CD4-positive, alpha-beta memory T cell (primary cell): ENCODE data around the gene SYCP3. TPM values are rescaled to one million over a fixed set of nuclear protein-coding genes. Genes with fewer than 3 reads are reported as not detected.

Source experiments
- CTCF ChIA-PET: fragments of 350-600 bp; sonication (Branson Sonifier 250); formaldehyde crosslinking; loops from one replicate; lab custom pipeline; 2021; ENCODE audit warnings: inconsistent platforms; ENCODE audit not compliant: partially characterized antibody; lab: Charles Lee
- POLR2A ChIA-PET: fragments of 350-600 bp; sonication (Branson Sonifier 250); formaldehyde crosslinking; loops from one replicate; lab custom pipeline; 2021; ENCODE audit not compliant: partially characterized antibody; lab: Charles Lee
- DNase-seq, 5 donors: peaks; one replicate each; pipeline versions ENCODE4 v3.0.0 to v3.0.0-alpha.2; 2020 to 2022; ENCODE audit warnings: mixed read lengths in 1 of 5
- H3K27ac ChIP-seq: one replicate; pipeline ENCODE4 v1.7.0; 2013; ENCODE audit warnings: low read depth, low read length
- H3K27me3 ChIP-seq: 2 replicates; pipeline ENCODE4 v1.7.0; 2013; ENCODE audit warnings: mild to moderate bottlenecking, low read length, moderate library complexity; ENCODE audit not compliant: insufficient read depth
- H3K36me3 ChIP-seq: 2 replicates; pipeline ENCODE4 v1.7.0; 2013; ENCODE audit warnings: mild to moderate bottlenecking, low read length, moderate library complexity; ENCODE audit not compliant: insufficient read depth
- H3K4me1 ChIP-seq: 2 replicates; pipeline ENCODE4 v1.7.0; 2013; ENCODE audit warnings: mild to moderate bottlenecking, low read length, moderate library complexity; ENCODE audit not compliant: insufficient read depth
- H3K4me3 ChIP-seq, 2 donors: one replicate each; pipeline ENCODE4 v1.7.0; 2013; ENCODE audit warnings: low read length in 2 of 2, mild to moderate bottlenecking in 1 of 2
- H3K9me3 ChIP-seq, 2 donors: one replicate each; pipeline ENCODE4 v1.7.0; 2013; ENCODE audit warnings: low read length in 2 of 2, control low read depth in 1 of 2; ENCODE audit not compliant: control insufficient read depth in 1 of 2
- H3K27ac Mint-ChIP-seq, 7 donors: one replicate each; pipeline ENCODE4 v1.8.0; 2020 to 2021; ENCODE audit warnings: mixed read lengths in 7 of 7, mild to moderate bottlenecking in 6 of 7, inconsistent platforms in 3 of 7, moderate library complexity in 3 of 7
- H3K27me3 Mint-ChIP-seq, 2 donors: one replicate each; pipeline ENCODE4 v1.8.0; 2020 to 2021; ENCODE audit warnings: mixed read lengths in 2 of 2
- H3K36me3 Mint-ChIP-seq, 2 donors: one replicate each; pipeline ENCODE4 v1.8.0; 2020 to 2021; ENCODE audit warnings: mixed read lengths in 2 of 2, inconsistent platforms in 1 of 2, mild to moderate bottlenecking in 1 of 2
- H3K4me1 Mint-ChIP-seq, 4 donors: one replicate each; pipeline ENCODE4 v1.8.0; 2020 to 2021; ENCODE audit warnings: mixed read lengths in 4 of 4, mild to moderate bottlenecking in 1 of 4
- H3K4me3 Mint-ChIP-seq, 8 donors: one replicate each; pipeline ENCODE4 v1.8.0; 2020 to 2021; ENCODE audit warnings: mixed read lengths in 8 of 8, mild to moderate bottlenecking in 7 of 8, moderate library complexity in 6 of 8, inconsistent platforms in 3 of 8
- H3K9me3 Mint-ChIP-seq, 8 donors: one replicate each; pipeline ENCODE4 v1.8.0; 2020 to 2021; ENCODE audit warnings: mixed read lengths in 8 of 8, mild to moderate bottlenecking in 5 of 8, inconsistent platforms in 3 of 8, moderate library complexity in 1 of 8
- intact Hi-C: fragments of 100-400 bp; cut with micrococcal nuclease; formaldehyde crosslinking; loops from one replicate; pipeline ENCODE4 v1.15.1; 2023
- polyA plus RNA-seq, 2 donors: library from polyadenylated mRNA; unstranded; fragments of 300-500 nt; fragmentation: Illumina TruSeq; gene quantifications; one replicate each; pipeline ENCODE4 v1.2.3, GENCODE V29; 2021
- total RNA-seq, 2 experiments: library from RNA; stranded (reverse); gene quantifications; one replicate each; pipeline ENCODE4 v1.2.3, GENCODE V29; 2021

SYCP3 gene
- total RNA-seq (under 1 TPM; 0.23 to 0.28 TPM), polyA plus RNA-seq (under 1 TPM in 1 of 2 donors, not detected in 1; 0.15 TPM)

DNA sequence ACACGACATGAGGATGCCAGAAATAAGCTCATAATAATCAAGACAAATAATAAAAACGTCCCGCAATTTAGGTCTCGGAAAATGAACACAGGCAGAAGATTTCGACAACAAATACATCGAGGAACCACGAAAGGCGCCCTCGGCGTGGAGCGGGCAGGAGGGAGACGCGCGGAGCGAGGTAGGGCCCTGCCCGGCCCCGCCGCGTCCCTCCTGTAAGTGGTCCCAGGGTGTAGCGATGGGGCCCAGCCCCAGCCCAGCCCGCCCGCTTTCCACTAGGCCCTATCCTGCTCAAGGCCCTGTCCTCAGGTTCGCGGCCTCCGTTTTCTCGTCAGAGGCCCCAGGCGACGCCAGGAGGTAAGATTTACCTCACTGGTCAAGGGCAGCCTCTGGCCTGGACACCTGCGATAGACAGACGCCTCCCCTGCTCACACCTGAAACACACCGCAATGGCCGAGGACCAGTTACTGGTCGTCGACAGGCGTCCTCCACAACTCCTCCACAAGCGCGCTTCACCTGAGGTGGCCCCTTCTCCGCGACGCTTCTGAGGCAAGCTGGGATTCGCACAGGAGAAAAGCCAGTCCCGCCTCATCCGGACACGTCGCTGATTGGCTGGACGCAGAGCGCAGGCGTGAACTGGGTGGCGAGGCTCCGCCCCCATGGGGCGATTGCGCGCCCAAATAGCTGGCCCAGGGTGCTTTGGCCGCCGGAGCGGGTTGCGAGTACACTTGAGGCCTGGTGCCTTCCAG lies at the start of gene SYCP3:
Gene SYCP3, minus strand, starts transcription at position 543 of the 746 bp plus-strand sequence. CDS start 1,527 bp downstream, outside the sequence.
- DNase-seq, result no peak
- H3K4me3 Mint-ChIP-seq, result no peak within 1 kb of the TSS
- Histone ChIP-seq H3K36me3 (no peaks in the 10 kb centered on the region), H3K9me3 (no peaks in the 10 kb centered on the region), H3K27ac (no peak within 1 kb of the TSS), H3K4me3 (no peak within 1 kb of the TSS), H3K4me1 (no peaks in the 10 kb centered on the region), H3K27me3 (no peaks in the 10 kb centered on the region)
- ChIA-PET POLR2A (no interaction called here), CTCF (no interaction called here)
- no peaks in the 10 kb centered on the region for H3K9me3 Mint-ChIP-seq
- intact Hi-C loops, result no loop called here
- peaks cover 0 to 9% (median 3%) of the 10 kb centered on the region in 4 donors for H3K4me1 Mint-ChIP-seq
- H3K36me3 Mint-ChIP-seq, result peaks cover 17% of the 10 kb centered on the region in 2 donors
- H3K27ac Mint-ChIP-seq, result no peak within 1 kb of the TSS
- H3K27me3 Mint-ChIP-seq, result no peaks in the 10 kb centered on the region

DNA sequence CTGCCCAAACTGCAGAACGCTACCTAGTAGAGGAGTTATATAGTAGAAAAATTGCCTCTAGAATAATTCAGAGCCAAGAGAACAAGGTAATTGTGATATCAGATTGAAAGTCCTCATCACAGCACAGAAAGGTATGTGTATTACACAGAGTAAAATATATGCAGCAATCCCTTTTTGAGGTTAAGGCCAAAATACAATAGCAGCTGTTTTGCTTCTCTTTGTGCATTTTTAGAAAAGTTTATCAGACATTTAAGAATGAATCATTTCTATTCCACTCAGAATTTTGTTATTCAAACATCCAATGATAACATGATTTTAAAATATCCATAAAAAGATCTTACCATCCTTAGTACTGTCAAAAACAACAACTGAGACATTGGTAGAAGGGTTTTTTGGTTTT lies 46.4 kb upstream of the SYCP3 start:
- Mint-ChIP-seq H3K4me3 (no peak overlapping the region), H3K36me3 (peaks cover 29 to 61% of the 10 kb centered on the region in 2 donors), H3K27me3 (no peaks in the 10 kb centered on the region), H3K4me1 (peaks cover 0 to 6% (median 1%) of the 10 kb centered on the region in 4 donors), H3K9me3 (peaks cover 0 to 2% (median 0%) of the 10 kb centered on the region in 8 donors), H3K27ac (peak overlapping the region in 1 of 7 donors; percentile 47)
- intact Hi-C loops, result no loop called here
- ChIA-PET CTCF (interaction anchor here (2.6 kb wide), 1 partner anchor 12 kb away, joined by 7 read pairs; no protein-coding TSS in a partner anchor), POLR2A (no interaction called here)
- no peak for DNase-seq
- no peak overlapping the region for H3K4me3 ChIP-seq
- H3K4me1 ChIP-seq, result no peaks in the 10 kb centered on the region
- no peak overlapping the region for H3K27ac ChIP-seq
- peaks cover 9% of the 10 kb centered on the region for H3K36me3 ChIP-seq
- H3K9me3 ChIP-seq, result no peaks in the 10 kb centered on the region
- no peaks in the 10 kb centered on the region for H3K27me3 ChIP-seq

DNA sequence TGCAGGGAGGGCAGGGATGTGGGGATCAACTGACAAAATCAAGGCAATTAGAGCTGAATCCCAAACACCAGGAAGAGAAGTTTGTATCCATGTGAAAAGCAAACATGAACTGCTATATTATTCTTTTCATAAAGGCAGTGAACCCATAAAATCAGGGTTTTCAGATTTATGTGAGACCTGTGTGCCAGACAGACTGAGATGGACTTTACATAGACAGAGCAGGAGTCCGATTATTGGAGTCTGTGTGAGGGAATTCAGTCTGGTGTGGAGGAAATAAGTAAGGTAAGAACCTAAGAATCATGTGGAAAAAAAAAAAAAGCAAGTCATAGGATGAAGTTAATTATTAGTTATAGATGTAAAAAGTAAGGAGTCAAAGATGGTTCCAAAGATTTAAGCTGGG lies 45.1 kb upstream of the SYCP3 start:
- intact Hi-C loops, result no loop called here
- H3K27me3 Mint-ChIP-seq, result no peaks in the 10 kb centered on the region
- Histone ChIP-seq H3K27ac (no peak overlapping the region), H3K9me3 (no peaks in the 10 kb centered on the region), H3K4me3 (no peak overlapping the region), H3K27me3 (no peaks in the 10 kb centered on the region), H3K4me1 (no peaks in the 10 kb centered on the region), H3K36me3 (peaks cover 7% of the 10 kb centered on the region)
- H3K27ac Mint-ChIP-seq, result peak overlapping the region in 2 of 7 donors; percentile 53 to 68
- CTCF ChIA-PET, result interaction anchor here (1.3 kb wide), 1 partner anchor 12 kb away, joined by 5 read pairs; no protein-coding TSS in a partner anchor
- peaks cover 0 to 6% (median 1%) of the 10 kb centered on the region in 4 donors for H3K4me1 Mint-ChIP-seq
- DNase-seq, result no peak
- no peak overlapping the region for H3K4me3 Mint-ChIP-seq
- H3K36me3 Mint-ChIP-seq, result peaks cover 25 to 62% of the 10 kb centered on the region in 2 donors
- POLR2A ChIA-PET, result interaction anchor here (1.2 kb wide), 1 partner anchor 55 kb away, joined by 3 read pairs; no protein-coding TSS in a partner anchor
- H3K9me3 Mint-ChIP-seq, result no peaks in the 10 kb centered on the region

DNA sequence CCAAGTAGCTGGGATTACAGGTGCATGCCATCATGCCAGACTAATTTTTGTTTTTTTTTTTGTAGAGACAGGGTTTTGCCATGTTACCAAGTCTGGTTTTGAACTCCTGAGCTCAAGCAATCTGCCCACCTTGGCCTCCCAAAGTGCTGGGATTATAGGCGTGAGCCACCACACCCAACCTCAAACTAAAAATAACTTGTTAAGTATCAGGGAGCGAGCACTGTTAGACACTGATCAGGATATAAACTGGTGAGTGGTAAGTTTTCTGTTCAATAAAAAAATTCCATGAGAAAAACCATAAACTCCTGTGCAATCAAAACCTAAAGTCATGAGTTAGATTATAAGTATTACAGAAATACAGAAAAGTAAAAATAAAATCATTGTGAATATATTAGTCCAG lies 44.6 kb upstream of the SYCP3 start:
- POLR2A ChIA-PET, result interaction anchor here (1.2 kb wide), 1 partner anchor 55 kb away, joined by 3 read pairs; no protein-coding TSS in a partner anchor
- no peaks in the 10 kb centered on the region for H3K27me3 Mint-ChIP-seq
- Histone ChIP-seq H3K4me3 (no peak overlapping the region), H3K36me3 (peaks cover 9% of the 10 kb centered on the region), H3K4me1 (no peaks in the 10 kb centered on the region), H3K27me3 (no peaks in the 10 kb centered on the region), H3K27ac (no peak overlapping the region), H3K9me3 (no peaks in the 10 kb centered on the region)
- H3K27ac Mint-ChIP-seq, result peak overlapping the region in 1 of 7 donors; percentile 68
- no peak for DNase-seq
- CTCF ChIA-PET, result interaction anchor here (0.6 to 1.3 kb wide), 3 partner anchors 9 to 46 kb away, joined by 3 to 5 read pairs (median 3); no protein-coding TSS in a partner anchor
- intact Hi-C loops, result no loop called here
- H3K36me3 Mint-ChIP-seq, result peaks cover 19 to 60% of the 10 kb centered on the region in 2 donors
- H3K4me1 Mint-ChIP-seq, result peaks cover 0 to 6% (median 1%) of the 10 kb centered on the region in 4 donors
- no peak overlapping the region for H3K4me3 Mint-ChIP-seq
- no peaks in the 10 kb centered on the region for H3K9me3 Mint-ChIP-seq

DNA sequence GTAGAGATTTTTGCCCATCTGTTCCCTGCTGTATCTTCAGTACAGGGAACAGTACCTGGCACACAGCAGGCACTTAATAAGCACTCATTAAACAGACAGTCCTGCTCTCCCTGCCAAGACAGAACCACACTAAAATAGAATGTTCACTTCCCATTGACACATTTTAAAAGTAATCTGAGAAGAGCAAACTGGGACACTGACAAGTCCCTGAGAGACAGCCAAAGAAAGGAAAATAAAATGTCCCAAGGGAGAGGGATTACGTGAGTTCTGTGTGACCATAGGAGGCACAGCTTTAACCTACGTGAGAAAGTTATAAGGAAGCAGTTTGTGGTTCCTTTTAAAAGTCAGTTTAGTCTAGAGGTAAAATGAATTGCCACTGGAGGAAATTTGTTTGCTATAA lies 43.9 kb upstream of the SYCP3 start:
- no peak overlapping the region for H3K27ac ChIP-seq
- POLR2A ChIA-PET, result no interaction called here
- DNase-seq, result no peak
- Mint-ChIP-seq H3K4me3 (no peak overlapping the region), H3K4me1 (peaks cover 0 to 6% (median 1%) of the 10 kb centered on the region in 4 donors), H3K9me3 (no peaks in the 10 kb centered on the region), H3K27ac (peak overlapping the region in 2 of 7 donors; percentile 18 to 66), H3K27me3 (no peaks in the 10 kb centered on the region), H3K36me3 (peaks cover 19 to 59% of the 10 kb centered on the region in 2 donors)
- intact Hi-C loops, result no loop called here
- no peaks in the 10 kb centered on the region for H3K9me3 ChIP-seq
- H3K36me3 ChIP-seq, result peaks cover 9% of the 10 kb centered on the region
- H3K4me3 ChIP-seq, result no peak overlapping the region
- no peaks in the 10 kb centered on the region for H3K4me1 ChIP-seq
- no peaks in the 10 kb centered on the region for H3K27me3 ChIP-seq
- CTCF ChIA-PET, result interaction anchor here (0.8 to 1.3 kb wide), 2 partner anchors 11 to 47 kb away, joined by 3 to 5 read pairs; no protein-coding TSS in a partner anchor

DNA sequence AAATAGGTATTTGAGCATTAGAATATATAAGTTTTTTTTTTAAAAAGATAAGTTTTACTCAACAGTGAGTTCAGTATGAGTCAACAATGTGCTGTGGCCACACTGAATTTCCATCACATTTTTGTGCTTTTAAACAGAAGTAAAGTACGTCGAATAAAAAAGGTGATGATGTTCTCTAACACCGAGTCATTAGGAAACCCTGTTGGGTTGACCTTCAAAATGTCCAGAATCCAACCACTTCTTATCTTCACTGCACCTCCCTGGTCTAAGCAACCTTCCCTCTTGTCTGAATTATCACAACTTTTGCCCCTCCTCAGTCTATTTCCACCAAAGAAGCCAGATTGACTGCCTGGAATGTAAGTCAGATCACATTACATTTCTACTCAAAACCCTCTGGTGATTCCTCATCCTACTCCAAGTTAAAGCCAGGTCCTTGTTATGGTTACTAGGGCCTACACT lies 43.0 kb upstream of the SYCP3 start:
- Histone ChIP-seq H3K9me3 (no peaks in the 10 kb centered on the region), H3K4me1 (no peaks in the 10 kb centered on the region), H3K4me3 (no peak overlapping the region), H3K27me3 (no peaks in the 10 kb centered on the region), H3K36me3 (peaks cover 13% of the 10 kb centered on the region), H3K27ac (no peak overlapping the region)
- no peak for DNase-seq
- intact Hi-C loops, result no loop called here
- ChIA-PET CTCF (interaction anchor here (3.5 to 7.5 kb wide), 2 partner anchors 49 to 57 kb away, joined by 13 to 97 read pairs; partner anchors contain the start of gene GNPTAB), POLR2A (no interaction called here)
- Mint-ChIP-seq H3K4me1 (peaks cover 0 to 6% (median 1%) of the 10 kb centered on the region in 4 donors), H3K27me3 (no peaks in the 10 kb centered on the region), H3K27ac (peak overlapping the region in 4 of 7 donors; percentile 14 to 58 (median 29)), H3K9me3 (no peaks in the 10 kb centered on the region), H3K36me3 (peaks cover 19 to 56% of the 10 kb centered on the region in 2 donors), H3K4me3 (no peak overlapping the region)

DNA sequence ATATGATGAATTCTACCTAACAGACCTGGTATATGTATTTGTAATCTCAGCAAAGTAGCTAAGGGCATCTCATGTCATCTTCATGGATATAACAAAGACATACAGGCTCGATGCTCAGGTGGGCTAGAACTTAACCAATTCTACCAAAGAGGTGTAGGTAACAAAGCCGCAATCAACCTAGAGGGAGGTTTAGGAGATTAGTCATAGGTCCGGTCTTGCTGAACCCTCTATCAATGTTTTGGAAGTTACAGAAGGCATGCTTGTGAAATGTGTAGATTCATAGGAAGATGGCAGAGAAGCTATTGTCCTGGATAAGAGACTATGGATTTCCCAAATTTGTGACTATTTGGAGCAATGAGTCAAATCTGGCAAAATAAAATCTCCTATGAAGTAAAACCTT lies 42.6 kb upstream of the SYCP3 start:
- H3K9me3 Mint-ChIP-seq, result no peaks in the 10 kb centered on the region
- no peaks in the 10 kb centered on the region for H3K27me3 Mint-ChIP-seq
- no peak overlapping the region for H3K4me3 Mint-ChIP-seq
- Histone ChIP-seq H3K27ac (no peak overlapping the region), H3K36me3 (peaks cover 11% of the 10 kb centered on the region), H3K4me1 (no peaks in the 10 kb centered on the region), H3K27me3 (no peaks in the 10 kb centered on the region), H3K4me3 (no peak overlapping the region), H3K9me3 (no peaks in the 10 kb centered on the region)
- DNase-seq, result no peak
- ChIA-PET POLR2A (no interaction called here), CTCF (interaction anchor here (0.9 to 7.5 kb wide), 4 partner anchors 9 to 63 kb away, joined by 3 to 97 read pairs (median 8); partner anchors contain the start of gene GNPTAB)
- intact Hi-C loops, result no loop called here
- peak overlapping the region in 1 of 7 donors; percentile 64 for H3K27ac Mint-ChIP-seq
- H3K4me1 Mint-ChIP-seq, result peaks cover 0 to 6% (median 1%) of the 10 kb centered on the region in 4 donors
- H3K36me3 Mint-ChIP-seq, result peaks cover 16 to 54% of the 10 kb centered on the region in 2 donors
